ENCODE results near the gene RBM15. TPM values are rescaled to one million over a fixed set of nuclear protein-coding genes. Genes with fewer than 3 reads are reported as not detected.

RBM15 gene
- 101 and 150 TPM in 2 replicates for total RNA-seq (2014; rRNA removed; shearing (Covaris generic); ENCODE audit: low replicate concordance)

GRCh38 chr1:110338886-110339406 is at the start of gene RBM15:
Gene RBM15, plus strand, starts transcription at chr1:110339377. Its CDS starts 29 bp downstream, at chr1:110339406.
- Histone ChIP-seq H3K27ac (ENCODE audit: low read length) (peak within 1 kb of the TSS; percentile 92), H4K20me1 (ENCODE audit: insufficient read depth, low read depth, low read length) (peaks cover 39% of the 10 kb centered on the region), H3K9me3 (ENCODE audit: low read length) (no peaks in the 10 kb centered on the region), H3K79me2 (ENCODE audit: low read length) (peaks cover 54% of the 10 kb centered on the region), H3K4me2 (ENCODE audit: low read depth, low read length, poor library complexity, severe bottlenecking) (peak within 1 kb of the TSS; percentile 100), H3K9ac (ENCODE audit: low read length) (peak within 1 kb of the TSS; percentile 99), H3K4me3 (ENCODE audit: low read length) (peak within 1 kb of the TSS; percentile 87), H3K9me2 (replicated peaks; ENCODE audit: insufficient read depth, low read length) (no peaks in the 10 kb centered on the region), H3K36me3 (ENCODE audit: insufficient read depth, low read length) (peaks cover 38% of the 10 kb centered on the region), H2AFZ (ENCODE audit: low read length) (peak within 1 kb of the TSS; percentile 77; the same call in 1 of the 2 replicates), H3K27me3 (ENCODE audit: low read length) (no peaks in the 10 kb centered on the region), H3K4me1 (ENCODE audit: low read length) (peaks cover 52% of the 10 kb centered on the region)
- DNase-seq = peak; percentile 100

- no peaks in the 10 kb centered on the region for H3K9me2 ChIP-seq (replicated peaks; ENCODE audit: insufficient read depth, low read length)
- H3K79me2 ChIP-seq (ENCODE audit: low read length) = no peaks in the 10 kb centered on the region
- H3K4me1 ChIP-seq (ENCODE audit: low read length) = no peaks in the 10 kb centered on the region
- H3K4me2 ChIP-seq (ENCODE audit: low read depth, low read length, poor library complexity, severe bottlenecking) = no peak overlapping the region
- no peak for DNase-seq
- no peak overlapping the region for H3K9ac ChIP-seq (ENCODE audit: low read length)
- no peak overlapping the region for H3K27ac ChIP-seq (ENCODE audit: low read length)
- H2AFZ ChIP-seq (ENCODE audit: low read length) = no peak overlapping the region
- H3K27me3 ChIP-seq (ENCODE audit: low read length) = no peaks in the 10 kb centered on the region
- no peak overlapping the region for H3K4me3 ChIP-seq (ENCODE audit: low read length)
- H3K9me3 ChIP-seq (ENCODE audit: low read length) = no peaks in the 10 kb centered on the region
- no peaks in the 10 kb centered on the region for H3K36me3 ChIP-seq (ENCODE audit: insufficient read depth, low read length)
- H4K20me1 ChIP-seq (ENCODE audit: insufficient read depth, low read depth, low read length) = no peaks in the 10 kb centered on the region
These were observed 47.7 kb upstream of the RBM15 start for GRCh38 chr1:110291241-110292030.

- Histone ChIP-seq H3K4me1 (ENCODE audit: low read length) (no peaks in the 10 kb centered on the region), H3K79me2 (ENCODE audit: low read length) (no peaks in the 10 kb centered on the region), H4K20me1 (ENCODE audit: insufficient read depth, low read depth, low read length) (no peaks in the 10 kb centered on the region), H3K27ac (ENCODE audit: low read length) (no peak overlapping the region), H3K9me3 (ENCODE audit: low read length) (no peaks in the 10 kb centered on the region), H3K4me3 (ENCODE audit: low read length) (no peak overlapping the region), H3K27me3 (ENCODE audit: low read length) (no peaks in the 10 kb centered on the region), H3K9me2 (replicated peaks; ENCODE audit: insufficient read depth, low read length) (no peaks in the 10 kb centered on the region), H2AFZ (ENCODE audit: low read length) (no peak overlapping the region), H3K4me2 (ENCODE audit: low read depth, low read length, poor library complexity, severe bottlenecking) (no peak overlapping the region), H3K36me3 (ENCODE audit: insufficient read depth, low read length) (no peaks in the 10 kb centered on the region), H3K9ac (ENCODE audit: low read length) (no peak overlapping the region)
- no peak for DNase-seq
These were observed 47.0 kb upstream of the RBM15 start for GRCh38 chr1:110292031-110292741.

- Histone ChIP-seq H3K9ac (ENCODE audit: low read length) (no peak overlapping the region), H3K79me2 (ENCODE audit: low read length) (no peaks in the 10 kb centered on the region), H3K27me3 (ENCODE audit: low read length) (no peaks in the 10 kb centered on the region; the same call in 1 of the 2 replicates), H3K36me3 (ENCODE audit: insufficient read depth, low read length) (no peaks in the 10 kb centered on the region), H3K9me2 (replicated peaks; ENCODE audit: insufficient read depth, low read length) (no peaks in the 10 kb centered on the region), H4K20me1 (ENCODE audit: insufficient read depth, low read depth, low read length) (no peaks in the 10 kb centered on the region), H3K9me3 (ENCODE audit: low read length) (no peaks in the 10 kb centered on the region), H3K4me3 (ENCODE audit: low read length) (no peak overlapping the region), H3K4me1 (ENCODE audit: low read length) (no peaks in the 10 kb centered on the region), H3K4me2 (ENCODE audit: low read depth, low read length, poor library complexity, severe bottlenecking) (no peak overlapping the region), H2AFZ (ENCODE audit: low read length) (no peak overlapping the region), H3K27ac (ENCODE audit: low read length) (no peak overlapping the region)
- no peak for DNase-seq
These were observed 45.5 kb upstream of the RBM15 start for GRCh38 chr1:110293601-110294104.

GRCh38 chr1:110294308-110294707 is 44.9 kb upstream of the RBM15 start:
- no peak overlapping the region for H3K4me3 ChIP-seq (ENCODE audit: low read length)
- H3K9me2 ChIP-seq (replicated peaks; ENCODE audit: insufficient read depth, low read length) = no peaks in the 10 kb centered on the region
- H3K4me2 ChIP-seq (ENCODE audit: low read depth, low read length, poor library complexity, severe bottlenecking) = no peak overlapping the region
- H2AFZ ChIP-seq (ENCODE audit: low read length) = no peak overlapping the region
- no peaks in the 10 kb centered on the region for H3K9me3 ChIP-seq (ENCODE audit: low read length)
- no peaks in the 10 kb centered on the region; the same call in 1 of the 2 replicates for H3K27me3 ChIP-seq (ENCODE audit: low read length)
- H4K20me1 ChIP-seq (ENCODE audit: insufficient read depth, low read depth, low read length) = no peaks in the 10 kb centered on the region
- no peaks in the 10 kb centered on the region for H3K4me1 ChIP-seq (ENCODE audit: low read length)
- no peaks in the 10 kb centered on the region for H3K36me3 ChIP-seq (ENCODE audit: insufficient read depth, low read length)
- H3K79me2 ChIP-seq (ENCODE audit: low read length) = no peaks in the 10 kb centered on the region
- H3K27ac ChIP-seq (ENCODE audit: low read length) = no peak overlapping the region
- DNase-seq = no peak
- H3K9ac ChIP-seq (ENCODE audit: low read length) = no peak overlapping the region

- no peak for DNase-seq
- no peak overlapping the region for H3K4me3 ChIP-seq (ENCODE audit: low read length)
- no peaks in the 10 kb centered on the region for H3K36me3 ChIP-seq (ENCODE audit: insufficient read depth, low read length)
- no peak overlapping the region for H3K27ac ChIP-seq (ENCODE audit: low read length)
- no peaks in the 10 kb centered on the region for H3K9me3 ChIP-seq (ENCODE audit: low read length)
- H3K9me2 ChIP-seq (replicated peaks; ENCODE audit: insufficient read depth, low read length) = no peaks in the 10 kb centered on the region
- no peaks in the 10 kb centered on the region for H4K20me1 ChIP-seq (ENCODE audit: insufficient read depth, low read depth, low read length)
- no peak overlapping the region for H2AFZ ChIP-seq (ENCODE audit: low read length)
- H3K9ac ChIP-seq (ENCODE audit: low read length) = no peak overlapping the region
- H3K4me2 ChIP-seq (ENCODE audit: low read depth, low read length, poor library complexity, severe bottlenecking) = no peak overlapping the region
- H3K79me2 ChIP-seq (ENCODE audit: low read length) = no peaks in the 10 kb centered on the region
- no peaks in the 10 kb centered on the region for H3K4me1 ChIP-seq (ENCODE audit: low read length)
- H3K27me3 ChIP-seq (ENCODE audit: low read length) = no peaks in the 10 kb centered on the region; the same call in 1 of the 2 replicates
These were observed 40.2 kb upstream of the RBM15 start for GRCh38 chr1:110298991-110299390.

- Histone ChIP-seq H3K9me2 (replicated peaks; ENCODE audit: insufficient read depth, low read length) (no peaks in the 10 kb centered on the region), H4K20me1 (ENCODE audit: insufficient read depth, low read depth, low read length) (no peaks in the 10 kb centered on the region), H3K4me3 (ENCODE audit: low read length) (no peak overlapping the region), H2AFZ (ENCODE audit: low read length) (no peak overlapping the region), H3K27ac (ENCODE audit: low read length) (no peak overlapping the region), H3K4me2 (ENCODE audit: low read depth, low read length, poor library complexity, severe bottlenecking) (no peak overlapping the region), H3K9ac (ENCODE audit: low read length) (no peak overlapping the region), H3K79me2 (ENCODE audit: low read length) (no peaks in the 10 kb centered on the region), H3K27me3 (ENCODE audit: low read length) (no peaks in the 10 kb centered on the region; the same call in 1 of the 2 replicates), H3K9me3 (ENCODE audit: low read length) (no peaks in the 10 kb centered on the region), H3K36me3 (ENCODE audit: insufficient read depth, low read length) (no peaks in the 10 kb centered on the region), H3K4me1 (ENCODE audit: low read length) (no peaks in the 10 kb centered on the region)
- no peak for DNase-seq
These were observed 38.6 kb upstream of the RBM15 start for GRCh38 chr1:110300412-110301085.

Data from Karpas-422 (cell line).